DMS114 treated with DMSO at 0.1 percent for 48 hours (cell line): ENCODE results near the gene FGFR4.
A peak's percentile ranks its signal among the peaks of the same experiment; 100 is the strongest.

ENCODE experiments used
- DNase-seq: peaks from one replicate; lab custom pipeline; 2025; ENCODE audit not compliant: unreplicated experiment; lab: John Stamatoyannopoulos, UW

Gene FGFR4

DNA sequence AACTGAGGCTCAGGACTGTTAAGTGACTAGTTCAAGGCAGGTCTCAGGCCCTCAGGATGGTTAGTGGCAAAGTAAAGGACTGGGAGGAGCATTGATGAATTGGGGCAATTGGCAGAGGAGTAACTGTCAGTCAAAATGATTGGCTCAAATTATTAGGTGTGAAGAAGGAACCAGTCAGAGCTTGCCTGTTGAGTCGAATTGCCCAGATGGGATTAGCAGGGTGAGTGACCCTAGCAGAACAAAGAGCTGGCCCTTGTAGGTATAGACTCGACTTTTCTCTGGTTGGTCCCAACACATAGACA is 44.3 kb downstream of the FGFR4 start:
- DNase-seq = no peak

DNA sequence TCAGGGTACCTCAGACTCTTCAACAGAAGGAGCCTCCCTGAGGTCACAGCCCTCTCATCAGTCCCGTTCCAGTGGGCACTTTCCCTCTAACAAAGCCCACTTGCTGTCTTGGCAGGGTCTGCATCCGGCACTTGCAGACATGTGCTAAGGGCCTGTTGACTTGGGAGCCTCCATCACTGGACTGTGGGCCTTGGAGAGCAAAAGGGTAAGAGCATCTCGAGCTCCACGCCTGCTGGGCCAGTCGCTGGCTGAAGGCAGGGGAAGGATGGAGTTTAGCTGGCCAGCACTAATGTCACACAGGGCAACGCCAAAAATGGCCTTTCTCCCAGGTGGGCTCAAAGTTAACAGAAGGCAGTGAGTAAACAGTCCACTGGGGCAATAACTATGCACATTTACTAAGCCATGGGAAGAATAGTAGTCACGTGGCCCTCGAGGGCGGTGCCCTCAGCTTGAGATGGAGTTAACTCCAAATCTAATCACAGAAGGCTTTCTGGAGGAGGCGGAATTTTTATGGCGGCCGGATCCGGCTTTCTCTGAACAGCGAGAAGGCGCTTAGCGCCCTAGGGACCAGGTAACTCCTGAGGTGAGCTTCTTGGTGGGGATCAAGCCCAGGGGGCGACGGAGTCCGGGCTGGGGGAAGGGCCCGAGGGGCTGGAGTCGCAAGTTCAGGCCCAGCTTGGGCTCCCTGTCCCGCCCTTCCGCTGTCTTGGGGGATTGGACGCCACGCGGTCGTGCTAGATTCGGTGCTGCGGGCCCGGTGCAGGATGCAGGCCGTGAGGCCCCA is 44.8 kb downstream of the FGFR4 start:
- no peak for DNase-seq

DNA sequence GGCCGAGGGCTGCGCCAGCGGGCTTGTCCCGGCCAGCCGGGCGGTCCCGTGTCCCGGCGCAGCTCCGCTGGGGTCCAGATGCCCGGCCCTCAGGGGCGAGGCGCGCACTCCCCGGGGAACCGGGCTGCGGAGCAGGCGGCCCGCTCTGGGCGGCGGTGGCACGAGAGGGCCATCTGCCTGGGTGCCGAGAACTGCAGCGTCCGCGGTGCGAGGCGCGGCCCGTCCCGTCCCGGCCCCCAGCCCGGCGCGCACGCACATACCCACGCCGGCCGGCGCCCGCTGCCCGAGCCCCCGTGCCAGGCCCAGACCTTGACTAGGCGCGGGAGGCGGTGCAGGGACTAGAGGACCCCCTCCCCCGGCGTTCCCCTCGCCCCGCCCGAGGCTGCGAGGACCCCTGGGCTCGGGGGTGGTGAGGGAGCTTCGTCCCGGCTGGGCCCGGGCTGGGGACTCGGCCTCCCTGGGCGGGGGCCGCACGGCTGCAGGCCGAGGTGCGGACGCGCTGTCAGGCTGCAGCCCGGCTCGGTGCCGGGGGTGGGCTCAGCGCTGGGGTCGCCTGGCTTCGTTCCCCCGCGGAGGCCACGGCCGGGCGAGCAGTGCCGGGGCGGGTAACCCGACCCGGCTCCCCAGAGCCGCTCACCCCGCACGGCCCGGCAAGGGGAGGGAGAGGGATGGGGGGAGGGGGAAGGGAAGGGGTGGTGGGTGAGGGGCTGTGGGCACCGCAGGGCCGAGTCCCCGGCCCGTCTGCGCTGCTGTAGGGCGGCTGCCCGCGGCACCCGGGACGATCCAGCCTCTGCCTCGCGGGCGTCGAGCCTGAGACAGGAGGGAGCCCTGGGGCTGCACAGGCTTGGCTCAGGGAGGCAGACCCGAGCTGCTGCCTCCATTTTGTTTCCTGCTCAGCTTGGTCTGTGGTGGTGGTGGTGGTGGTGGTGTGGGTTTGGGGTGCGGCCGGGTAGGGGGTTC is 45.7 kb downstream of the FGFR4 start:
- DNase-seq = no peak

DNA sequence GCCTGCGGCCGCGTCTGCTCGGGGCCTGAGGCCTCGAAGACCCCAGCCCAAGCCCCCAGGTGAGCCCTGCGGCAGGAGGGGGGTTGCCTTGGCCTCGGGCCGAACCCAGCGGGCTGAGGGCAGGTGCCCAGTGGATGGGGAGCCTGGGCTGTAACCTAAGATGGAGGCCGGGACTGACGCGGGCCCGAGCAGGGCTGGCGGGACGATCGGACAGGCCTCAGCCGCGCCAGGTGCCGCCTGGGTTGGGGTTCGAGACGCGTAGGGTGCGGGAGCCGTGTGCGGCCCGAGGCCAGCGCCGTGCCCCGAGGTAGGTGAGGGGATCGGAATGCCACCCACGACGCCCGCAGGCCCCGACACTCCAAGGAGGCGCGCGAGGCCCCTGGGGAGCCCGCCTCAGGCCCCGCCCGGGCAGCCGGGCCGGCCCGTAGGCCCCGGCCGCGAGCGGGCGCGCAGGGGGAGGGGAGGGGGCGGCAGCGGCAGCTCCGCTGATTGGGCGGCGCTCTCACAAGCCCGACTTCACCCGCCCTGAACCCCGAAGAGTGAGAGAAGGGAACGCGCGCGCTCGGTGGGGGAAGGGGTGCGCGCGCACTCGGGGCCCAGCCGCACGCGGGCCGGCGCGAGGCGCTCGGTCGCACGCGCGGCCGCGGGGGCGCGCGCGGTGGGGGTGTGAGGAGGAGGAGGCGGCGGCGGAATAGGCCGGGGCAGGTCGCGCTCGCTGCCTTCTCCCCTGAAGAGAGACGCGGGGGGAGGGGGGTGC is 46.6 kb downstream of the FGFR4 start, which contains the start of gene NSD1:
NSD1 (plus strand) TSS at position 678 of the 757 bp plus-strand sequence. CDS start 1,331 bp downstream, outside the sequence.
- peak; percentile 25 for DNase-seq

DNA sequence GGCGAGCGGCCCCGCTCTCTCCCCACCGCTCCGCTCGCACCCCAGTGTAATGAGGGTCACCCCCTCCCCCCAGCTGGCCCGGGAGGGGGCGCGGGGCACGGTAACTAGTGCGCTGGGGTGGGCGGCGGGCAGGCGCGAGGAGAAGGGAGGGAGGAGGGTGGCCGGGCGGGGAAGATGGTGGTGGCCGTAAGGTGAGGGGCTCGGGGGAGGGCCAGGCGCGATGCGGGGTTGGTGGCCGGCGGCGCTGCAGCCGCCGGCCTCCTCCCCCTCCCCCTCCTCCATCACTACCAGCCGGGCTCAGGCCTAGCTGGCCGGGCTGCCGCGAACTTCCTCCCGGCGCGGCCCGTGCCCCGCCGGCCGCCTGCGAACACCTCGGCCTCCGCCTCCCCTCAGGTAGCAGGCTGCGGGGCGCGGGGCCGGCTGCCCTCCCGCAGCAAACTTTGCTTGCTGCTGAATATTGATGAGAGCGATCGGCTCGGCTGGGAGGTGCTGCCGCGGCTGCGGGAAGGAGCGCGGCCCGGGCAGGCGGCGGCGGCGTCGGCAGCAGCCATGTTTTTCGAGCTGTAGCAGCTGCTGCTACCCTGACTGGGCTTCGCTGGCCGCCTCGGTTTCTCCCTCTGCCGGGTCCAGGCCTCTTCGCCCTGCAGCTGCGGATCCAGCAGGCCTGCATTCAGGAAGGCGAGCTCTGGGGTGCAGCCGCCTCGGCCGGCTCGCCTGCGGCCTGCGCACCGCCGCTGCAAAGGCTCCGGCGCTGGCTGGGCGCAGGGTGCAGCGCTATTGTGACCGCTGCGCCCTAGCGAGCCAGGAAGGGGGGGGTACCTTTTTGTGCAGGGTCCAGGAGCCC is 47.4 kb downstream of the FGFR4 start:
- DNase-seq = no peak

DNA sequence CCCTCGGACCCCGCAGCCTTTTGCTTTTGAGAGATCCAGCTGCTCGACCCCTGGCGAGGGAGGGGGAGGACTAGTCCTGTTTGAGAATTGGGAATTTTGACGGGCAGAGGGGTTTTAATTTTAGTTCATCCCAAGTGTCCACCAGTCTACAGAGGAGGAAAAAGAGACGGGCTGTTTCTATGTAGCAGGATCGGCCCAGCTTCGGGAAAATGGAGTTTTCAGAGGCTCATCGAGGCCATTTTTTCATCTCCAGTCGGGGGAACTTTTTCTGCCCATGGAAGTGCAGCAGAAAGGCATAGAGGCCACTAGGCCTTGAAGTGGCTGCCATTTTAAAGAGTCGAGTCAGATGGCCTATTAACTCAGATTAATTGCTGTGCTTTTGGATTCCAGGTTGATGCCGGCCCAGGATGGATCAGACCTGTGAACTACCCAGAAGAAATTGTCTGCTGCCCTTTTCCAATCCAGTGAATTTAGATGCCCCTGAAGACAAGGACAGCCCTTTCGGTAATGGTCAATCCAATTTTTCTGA is 48.0 kb downstream of the FGFR4 start:
- no peak for DNase-seq

DNA sequence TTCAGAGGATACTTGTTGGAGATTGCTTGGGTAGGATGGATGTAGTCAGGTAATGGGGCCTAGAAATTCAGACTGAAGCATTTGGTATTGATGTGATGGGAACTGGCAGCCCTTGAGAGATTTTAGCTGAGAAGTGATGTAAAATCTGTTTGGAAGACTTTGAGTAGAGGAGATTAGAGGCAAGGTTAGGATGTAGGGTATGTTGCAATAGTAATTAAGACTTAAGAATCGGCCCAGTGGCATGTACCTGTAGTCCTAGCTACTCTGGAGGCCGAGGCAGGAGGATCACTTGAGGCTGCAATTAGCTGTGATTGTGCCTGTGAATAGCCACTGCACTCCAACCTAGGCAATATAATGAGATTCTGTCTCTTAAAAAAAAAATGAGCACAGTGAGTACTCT is 53.6 kb downstream of the FGFR4 start:
- DNase-seq = no peak

DNA sequence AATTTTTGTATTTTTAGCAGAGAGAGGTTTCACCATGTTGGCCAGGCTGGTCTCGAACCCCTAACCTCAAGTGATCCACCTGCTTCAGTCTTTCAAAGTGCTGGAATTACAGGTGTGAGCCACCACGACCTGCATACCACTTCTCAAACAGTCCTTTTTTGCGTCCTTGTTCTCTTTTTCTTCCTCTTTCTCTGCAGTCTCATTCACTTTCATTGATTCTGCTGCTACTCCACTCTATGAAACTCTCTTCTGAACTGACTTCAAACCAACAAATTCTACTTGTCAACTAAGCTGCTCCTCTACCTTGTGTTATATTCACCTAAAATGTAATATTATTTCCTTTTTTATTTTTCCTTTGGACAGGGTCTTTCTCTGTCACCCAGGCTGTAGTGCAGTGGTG is 54.8 kb downstream of the FGFR4 start:
- no peak for DNase-seq

DNA sequence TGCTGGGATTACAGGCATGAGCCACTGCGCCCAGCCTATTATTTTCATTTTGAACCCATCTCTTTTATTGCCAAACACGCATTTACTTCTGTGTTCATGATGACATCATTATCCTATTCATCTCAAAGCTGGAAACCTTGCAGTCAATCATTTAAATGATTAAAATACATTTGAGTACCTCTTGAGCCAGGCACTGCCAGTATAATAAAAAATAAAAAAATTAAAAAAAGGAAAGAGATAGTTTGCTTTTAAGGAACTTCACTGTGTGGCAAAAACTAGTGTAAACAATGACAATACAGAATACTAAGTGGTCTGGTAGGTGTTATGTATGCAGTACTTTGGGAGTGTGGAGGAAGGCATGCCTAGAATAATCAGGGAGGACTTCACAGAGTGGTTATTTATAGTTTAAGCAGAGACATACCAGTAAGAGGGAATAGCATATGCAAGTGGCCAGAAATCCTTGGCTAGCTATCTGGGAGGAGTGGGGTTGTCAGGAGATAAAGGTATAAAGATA is 55.4 kb downstream of the FGFR4 start:
- no peak for DNase-seq

DNA sequence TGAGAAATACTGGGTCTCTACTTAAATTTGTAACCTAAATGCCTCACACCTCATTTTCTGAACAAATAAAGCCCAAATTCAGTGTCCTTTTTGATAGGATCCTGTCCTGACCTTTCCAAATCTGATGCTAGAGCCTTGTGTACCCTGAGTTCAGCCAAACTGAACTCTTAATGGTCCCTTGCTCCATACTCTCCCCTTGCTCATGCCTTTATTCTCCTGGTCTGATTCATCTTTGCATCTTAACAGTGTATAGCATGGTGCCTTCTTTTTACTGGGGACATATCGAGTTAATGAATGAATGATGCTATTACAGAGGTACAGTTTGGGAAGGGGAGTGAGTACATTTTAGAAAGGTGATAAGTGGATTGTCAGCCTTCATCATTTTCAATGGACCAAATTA is 56.1 kb downstream of the FGFR4 start:
- no peak for DNase-seq

DNA sequence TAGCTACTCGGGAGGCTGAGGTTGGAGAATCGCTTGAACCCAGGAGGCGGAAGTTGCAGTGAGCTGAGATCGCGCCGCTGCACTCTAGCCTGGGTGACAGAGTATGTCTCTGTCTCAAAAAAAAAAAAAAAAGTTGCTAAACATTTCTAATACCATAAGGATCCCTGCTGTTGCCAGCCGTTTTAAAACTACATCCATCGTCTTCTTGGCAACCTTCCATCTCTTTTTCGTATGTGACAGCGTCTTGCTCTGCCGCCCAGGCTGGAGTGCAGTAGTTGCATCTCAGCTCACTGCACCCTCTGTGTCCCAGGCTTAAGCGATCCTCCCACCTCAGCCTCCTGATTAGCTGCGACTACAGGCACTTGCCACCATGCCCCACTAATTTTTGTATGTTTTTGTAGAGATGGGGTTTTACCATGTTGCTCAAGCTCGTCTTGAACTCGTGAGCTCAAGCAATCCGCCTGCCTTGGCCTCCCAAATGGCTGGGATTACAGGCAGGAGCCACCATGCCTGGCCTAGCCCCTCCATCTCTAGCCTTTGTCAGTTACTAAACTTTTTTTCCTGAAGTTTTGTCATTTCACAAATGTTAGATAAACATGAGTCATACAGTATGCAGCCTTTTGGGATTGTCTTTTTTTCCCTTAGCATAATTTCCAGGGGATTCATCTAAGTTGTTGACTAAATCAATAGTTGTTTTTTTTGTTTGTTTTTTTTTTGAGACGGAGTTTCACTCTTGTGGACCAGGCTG is 60.4 kb downstream of the FGFR4 start:
- no peak for DNase-seq
